Measurements from ENCODE around the gene HHIPL1. TPM values are rescaled to one million over a fixed set of nuclear protein-coding genes. Genes with fewer than 3 reads are reported as not detected.

Gene HHIPL1
- total RNA-seq = 1.1 and 4.8 TPM in 2 replicates

- no peak for DNase-seq (ENCODE audit: low read depth)
- no peaks in the 10 kb centered on the region for H3K36me3 ChIP-seq (ENCODE audit: control insufficient read depth, insufficient read depth, low read length)
- H3K27me3 ChIP-seq (ENCODE audit: control insufficient read depth, insufficient read depth, low read length) = peaks cover 2% of the 10 kb centered on the region
- H3K4me3 ChIP-seq (ENCODE audit: low read depth, low read length) = peak within 1 kb of the TSS; percentile 24
- TF ChIP-seq CTCF (IDR thresholded peaks at IDR 0.05; ENCODE audit: insufficient read depth, low read length, poor library complexity, severe bottlenecking) = no peak
These were observed at the start of gene HHIPL1 for GRCh38 chr14:99644723-99645544. Gene HHIPL1, plus strand, starts transcription at chr14:99645129. Its CDS starts 79 bp downstream, at chr14:99645208.

GRCh38 chr14:99595524-99595923, 49.4 kb upstream of the HHIPL1 start:
- no peak overlapping the region for H3K4me3 ChIP-seq (ENCODE audit: low read depth, low read length)
- no peak for TF ChIP-seq CTCF (IDR thresholded peaks at IDR 0.05; ENCODE audit: insufficient read depth, low read length, poor library complexity, severe bottlenecking)

GRCh38 chr14:99596071-99596627, 48.8 kb upstream of the HHIPL1 start:
- H3K27me3 ChIP-seq (ENCODE audit: control insufficient read depth, insufficient read depth, low read length) = no peaks in the 10 kb centered on the region

More at GRCh38 chr14:99595524-99595923, 49.4 kb upstream of the HHIPL1 start:
- no peaks in the 10 kb centered on the region for H3K27me3 ChIP-seq (ENCODE audit: control insufficient read depth, insufficient read depth, low read length)
- DNase-seq (ENCODE audit: low read depth) = no peak
- no peaks in the 10 kb centered on the region for H3K36me3 ChIP-seq (ENCODE audit: control insufficient read depth, insufficient read depth, low read length)

GRCh38 chr14:99596772-99597171, 48.2 kb upstream of the HHIPL1 start:
- Histone ChIP-seq H3K4me3 (ENCODE audit: low read depth, low read length) (no peak overlapping the region), H3K27me3 (ENCODE audit: control insufficient read depth, insufficient read depth, low read length) (no peaks in the 10 kb centered on the region), H3K36me3 (ENCODE audit: control insufficient read depth, insufficient read depth, low read length) (no peaks in the 10 kb centered on the region)
- no peak for TF ChIP-seq CTCF (IDR thresholded peaks at IDR 0.05; ENCODE audit: insufficient read depth, low read length, poor library complexity, severe bottlenecking)
- no peak for DNase-seq (ENCODE audit: low read depth)

More at GRCh38 chr14:99596071-99596627, 48.8 kb upstream of the HHIPL1 start:
- no peak for DNase-seq (ENCODE audit: low read depth)
- no peak for TF ChIP-seq CTCF (IDR thresholded peaks at IDR 0.05; ENCODE audit: insufficient read depth, low read length, poor library complexity, severe bottlenecking)
- H3K36me3 ChIP-seq (ENCODE audit: control insufficient read depth, insufficient read depth, low read length) = no peaks in the 10 kb centered on the region
- no peak overlapping the region for H3K4me3 ChIP-seq (ENCODE audit: low read depth, low read length)

GRCh38 chr14:99597911-99598600, 46.9 kb upstream of the HHIPL1 start:
- Histone ChIP-seq H3K4me3 (ENCODE audit: low read depth, low read length) (no peak overlapping the region), H3K36me3 (ENCODE audit: control insufficient read depth, insufficient read depth, low read length) (no peaks in the 10 kb centered on the region), H3K27me3 (ENCODE audit: control insufficient read depth, insufficient read depth, low read length) (no peaks in the 10 kb centered on the region)
- DNase-seq (ENCODE audit: low read depth) = no peak
- TF ChIP-seq CTCF (IDR thresholded peaks at IDR 0.05; ENCODE audit: insufficient read depth, low read length, poor library complexity, severe bottlenecking) = no peak

Data from kidney epithelial cell (primary cell).